Measurements from ENCODE around the gene MAP3K14.

DNA sequence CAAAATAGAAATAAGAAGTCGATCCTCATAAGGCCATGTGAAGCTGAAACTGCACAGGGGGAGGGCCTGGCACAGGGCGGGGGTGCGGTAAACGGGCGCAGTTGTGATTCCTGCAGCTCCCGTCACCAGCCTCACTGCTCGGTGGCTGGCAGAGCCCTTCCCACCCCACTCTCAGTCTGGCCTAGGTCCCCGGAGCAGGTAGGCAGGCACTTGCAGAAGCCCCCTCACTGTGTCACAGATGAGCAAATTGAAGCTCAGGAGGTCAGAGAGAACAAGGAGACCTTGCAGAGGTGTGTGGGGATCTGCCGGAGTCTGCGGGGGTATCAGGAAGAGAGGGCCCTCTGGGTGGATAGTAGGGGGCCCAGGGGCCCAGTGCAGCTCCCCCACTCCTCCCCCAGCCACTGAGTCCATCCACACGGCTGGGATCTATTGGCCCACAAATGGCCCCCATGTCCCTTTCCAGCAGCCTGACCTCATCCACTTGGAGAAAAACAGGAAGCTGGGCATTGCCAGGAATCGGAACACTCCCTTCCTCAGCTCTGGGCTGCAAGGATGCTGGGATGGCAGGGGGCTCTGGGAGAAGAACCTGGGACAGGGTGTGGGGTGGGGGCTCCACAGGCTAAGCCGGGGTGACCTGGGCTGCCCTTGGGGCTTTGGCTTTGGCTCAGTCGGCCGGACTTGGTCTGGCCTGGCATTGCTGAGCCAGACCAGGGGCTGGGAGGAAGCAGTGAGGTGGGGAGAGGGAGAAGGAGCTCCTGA, 21.4 kb upstream of the MAP3K14 start:
- TF ChIP-seq CTCF (IDR thresholded peaks at IDR 0.05) (no peak), POLR2A (IDR thresholded peaks at IDR 0.05) (no peak)

Data from Peyer's patch (tissue), 4 donors.